Ovary (tissue), 3 donors: ENCODE data around the gene ARSG.

Experiments
- POLR2A ChIP-seq: fragments of 450-650 bp; IDR thresholded peaks from one replicate; pipeline ENCODE4 v1.6.1; 2017; ENCODE audit warnings: antibody characterized with exemption, mild to moderate bottlenecking, moderate library complexity
- TF ChIP-seq, protein P1 (sequence below), 3 donors: fragments of 450-650 bp in 2 of 3; fragments of 200-600 bp in 1 of 3; IDR thresholded peaks; one replicate each; pipeline versions ENCODE4 v1.5.1 to v1.8.0; 2016 to 2022; ENCODE audit warnings: antibody characterized with exemption in 3 of 3, mild to moderate bottlenecking in 1 of 3
- donor health status: DM: no; HTN: no; CAD: no.

DNA sequence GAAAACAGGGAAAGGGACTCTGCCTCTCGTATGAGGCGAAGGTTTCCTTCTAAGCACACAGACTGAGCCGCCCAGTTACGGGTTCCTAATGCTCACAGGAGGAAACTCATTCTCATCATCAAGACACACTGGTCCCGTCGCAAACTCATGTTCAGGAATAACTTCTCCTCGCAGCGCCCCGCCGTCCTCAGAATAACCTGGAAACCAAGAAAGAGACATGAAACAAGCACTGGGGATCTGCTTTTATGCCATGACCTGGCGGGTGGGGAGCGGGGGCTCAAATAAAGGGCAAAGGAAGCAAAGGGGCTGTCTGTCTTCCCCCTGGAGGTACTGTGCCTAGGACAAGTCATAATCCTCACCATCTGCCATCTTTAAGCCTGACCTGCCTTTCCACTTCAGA is 134.7 kb downstream of the ARSG start:
- no peak for TF ChIP-seq POLR2A
- TF ChIP-seq, protein P1, sequence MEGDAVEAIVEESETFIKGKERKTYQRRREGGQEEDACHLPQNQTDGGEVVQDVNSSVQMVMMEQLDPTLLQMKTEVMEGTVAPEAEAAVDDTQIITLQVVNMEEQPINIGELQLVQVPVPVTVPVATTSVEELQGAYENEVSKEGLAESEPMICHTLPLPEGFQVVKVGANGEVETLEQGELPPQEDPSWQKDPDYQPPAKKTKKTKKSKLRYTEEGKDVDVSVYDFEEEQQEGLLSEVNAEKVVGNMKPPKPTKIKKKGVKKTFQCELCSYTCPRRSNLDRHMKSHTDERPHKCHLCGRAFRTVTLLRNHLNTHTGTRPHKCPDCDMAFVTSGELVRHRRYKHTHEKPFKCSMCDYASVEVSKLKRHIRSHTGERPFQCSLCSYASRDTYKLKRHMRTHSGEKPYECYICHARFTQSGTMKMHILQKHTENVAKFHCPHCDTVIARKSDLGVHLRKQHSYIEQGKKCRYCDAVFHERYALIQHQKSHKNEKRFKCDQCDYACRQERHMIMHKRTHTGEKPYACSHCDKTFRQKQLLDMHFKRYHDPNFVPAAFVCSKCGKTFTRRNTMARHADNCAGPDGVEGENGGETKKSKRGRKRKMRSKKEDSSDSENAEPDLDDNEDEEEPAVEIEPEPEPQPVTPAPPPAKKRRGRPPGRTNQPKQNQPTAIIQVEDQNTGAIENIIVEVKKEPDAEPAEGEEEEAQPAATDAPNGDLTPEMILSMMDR (IDR thresholded peaks at IDR 0.05), result no peak
